B cell (primary cell): Measurements from ENCODE around the gene HIC2.

ENCODE experiments used
- CTCF ChIP-seq: fragments of 200-600 bp; IDR thresholded peaks from one replicate; pipeline ENCODE4 v1.8.0; 2022; ENCODE audit warnings: antibody characterized with exemption, mild to moderate bottlenecking
- EZH2 ChIP-seq: IDR thresholded peaks from 2 replicates; pipeline ENCODE4 v1.6.1; 2012; ENCODE audit warnings: borderline replicate concordance, low read depth, mild to moderate bottlenecking, moderate library complexity, low read length; ENCODE audit not compliant: insufficient read depth, poor library complexity, severe bottlenecking

- no peak for TF ChIP-seq CTCF
- no peak for TF ChIP-seq EZH2
Measured at GRCh38 chr22:21448627-21449416, 31.7 kb downstream of the HIC2 start.
